K562 (cell line): ENCODE measurements around the gene NYNRIN. TPM values are rescaled to one million over a fixed set of nuclear protein-coding genes. Genes with fewer than 3 reads are reported as not detected.

Experiments
- DDX20 ChIP-seq: fragments of 450-650 bp; IDR thresholded peaks from 2 replicates; pipeline ENCODE4 v1.6.1; 2016; ENCODE audit warnings: missing genetic modification characterization, low read depth, mild to moderate bottlenecking, missing compliant biosample characterization, moderate library complexity
- E2F3 ChIP-seq: fragments of 250-450 bp; sonication (Bioruptor Pico); IDR thresholded peaks from 2 replicates; pipeline ENCODE4 v1.4.0; 2020; ENCODE audit warnings: mild to moderate bottlenecking
- FOXM1 ChIP-seq, 2 experiments: fragments of 450-650 bp in 1 of 2; sonication (generic) in 1 of 2; formaldehyde crosslinking in 1 of 2; IDR thresholded peaks; 2 replicates each; pipeline versions ENCODE4 v1.6.1 to v1.9.0; 2017 to 2022; ENCODE audit warnings: low read depth in 2 of 2, mild to moderate bottlenecking in 2 of 2, missing genetic modification reagents in 1 of 2, moderate library complexity in 1 of 2
- IRF2 ChIP-seq: sonication (generic); formaldehyde crosslinking; IDR thresholded peaks from 2 replicates; pipeline ENCODE4 v1.8.1; 2022; ENCODE audit warnings: mild to moderate bottlenecking, missing genetic modification reagents
- NCOA2 ChIP-seq, 2 experiments: fragments of 450-650 bp; IDR thresholded peaks; 2 replicates each; pipeline ENCODE4 v1.6.1; 2018; ENCODE audit warnings: mild to moderate bottlenecking in 2 of 2, moderate library complexity in 1 of 2; ENCODE audit not compliant: partially characterized antibody in 2 of 2
- PCBP1 ChIP-seq: fragments of 200-400 bp; formaldehyde crosslinking; IDR thresholded peaks from 2 replicates; pipeline ENCODE4 v1.6.1; 2018; ENCODE audit warnings: mild to moderate bottlenecking, low read depth, low read length; ENCODE audit not compliant: poor library complexity, severe bottlenecking
- THRAP3 ChIP-seq: fragments of 450-650 bp; IDR thresholded peaks from 2 replicates; pipeline ENCODE4 v1.6.1; 2016; ENCODE audit warnings: mild to moderate bottlenecking, inconsistent platforms, borderline replicate concordance
- polyA plus RNA-seq, 8 experiments: library from polyadenylated mRNA; depleted of rRNA in 4 of 8; stranded (reverse) in 5 of 8; unstranded in 3 of 8; fragments of >200 nt; fragmentation: Nextera tagmentation in 2 of 8; fragmentation: Illumina TruSeq in 1 of 8; extraction: Ambion mirVana in 2 of 8; extraction: Trizol in 1 of 8; gene quantifications; 2 replicates each; pipeline versions ENCODE4 v1.2.1 to v1.2.3, GENCODE V29; 2011 to 2014; ENCODE audit warnings: inconsistent platforms in 1 of 8, missing spikeins in 1 of 8
- total RNA-seq, 7 experiments: library from RNA; depleted of rRNA in 6 of 7; stranded (reverse); fragments of >200 nt in 6 of 7; fragmentation: Illumina TruSeq in 2 of 7; extraction: Trizol in 2 of 7; gene quantifications; 2 replicates each; pipeline versions ENCODE4 v1.2.1 to v1.2.3, GENCODE V29; 2011 to 2021; ENCODE audit warnings: low replicate concordance in 1 of 7
- TF ChIP-seq, protein P1 (sequence below): fragments of 250-450 bp; sonication (Bioruptor Pico); IDR thresholded peaks from 2 replicates; pipeline ENCODE4 v1.5.0; 2021; ENCODE audit warnings: mild to moderate bottlenecking, borderline replicate concordance
- TF ChIP-seq, protein P2 (sequence below): sonication (generic); formaldehyde crosslinking; IDR thresholded peaks from 2 replicates; pipeline ENCODE4 v1.8.1; 2023; ENCODE audit warnings: mild to moderate bottlenecking, missing genetic modification reagents

The NYNRIN gene
- total and polyA plus RNA-seq, 9 of the 15 experiments (the other 6 are each of a cell fraction or from before 2014, with no cell fraction given), result 0.04 to 1.2 (median 0.28) TPM

GRCh38 chr14:24349742-24350141, 49.1 kb upstream of the NYNRIN start (continued):
- TF ChIP-seq, protein P1, sequence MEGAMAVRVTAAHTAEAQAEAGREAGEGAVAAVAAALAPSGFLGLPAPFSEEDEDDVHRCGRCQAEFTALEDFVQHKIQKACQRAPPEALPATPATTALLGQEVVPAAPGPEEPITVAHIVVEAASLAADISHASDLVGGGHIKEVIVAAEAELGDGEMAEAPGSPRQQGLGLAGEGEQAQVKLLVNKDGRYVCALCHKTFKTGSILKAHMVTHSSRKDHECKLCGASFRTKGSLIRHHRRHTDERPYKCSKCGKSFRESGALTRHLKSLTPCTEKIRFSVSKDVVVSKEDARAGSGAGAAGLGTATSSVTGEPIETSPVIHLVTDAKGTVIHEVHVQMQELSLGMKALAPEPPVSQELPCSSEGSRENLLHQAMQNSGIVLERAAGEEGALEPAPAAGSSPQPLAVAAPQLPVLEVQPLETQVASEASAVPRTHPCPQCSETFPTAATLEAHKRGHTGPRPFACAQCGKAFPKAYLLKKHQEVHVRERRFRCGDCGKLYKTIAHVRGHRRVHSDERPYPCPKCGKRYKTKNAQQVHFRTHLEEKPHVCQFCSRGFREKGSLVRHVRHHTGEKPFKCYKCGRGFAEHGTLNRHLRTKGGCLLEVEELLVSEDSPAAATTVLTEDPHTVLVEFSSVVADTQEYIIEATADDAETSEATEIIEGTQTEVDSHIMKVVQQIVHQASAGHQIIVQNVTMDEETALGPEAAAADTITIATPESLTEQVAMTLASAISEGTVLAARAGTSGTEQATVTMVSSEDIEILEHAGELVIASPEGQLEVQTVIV, result no peak
- TF ChIP-seq, protein P2, sequence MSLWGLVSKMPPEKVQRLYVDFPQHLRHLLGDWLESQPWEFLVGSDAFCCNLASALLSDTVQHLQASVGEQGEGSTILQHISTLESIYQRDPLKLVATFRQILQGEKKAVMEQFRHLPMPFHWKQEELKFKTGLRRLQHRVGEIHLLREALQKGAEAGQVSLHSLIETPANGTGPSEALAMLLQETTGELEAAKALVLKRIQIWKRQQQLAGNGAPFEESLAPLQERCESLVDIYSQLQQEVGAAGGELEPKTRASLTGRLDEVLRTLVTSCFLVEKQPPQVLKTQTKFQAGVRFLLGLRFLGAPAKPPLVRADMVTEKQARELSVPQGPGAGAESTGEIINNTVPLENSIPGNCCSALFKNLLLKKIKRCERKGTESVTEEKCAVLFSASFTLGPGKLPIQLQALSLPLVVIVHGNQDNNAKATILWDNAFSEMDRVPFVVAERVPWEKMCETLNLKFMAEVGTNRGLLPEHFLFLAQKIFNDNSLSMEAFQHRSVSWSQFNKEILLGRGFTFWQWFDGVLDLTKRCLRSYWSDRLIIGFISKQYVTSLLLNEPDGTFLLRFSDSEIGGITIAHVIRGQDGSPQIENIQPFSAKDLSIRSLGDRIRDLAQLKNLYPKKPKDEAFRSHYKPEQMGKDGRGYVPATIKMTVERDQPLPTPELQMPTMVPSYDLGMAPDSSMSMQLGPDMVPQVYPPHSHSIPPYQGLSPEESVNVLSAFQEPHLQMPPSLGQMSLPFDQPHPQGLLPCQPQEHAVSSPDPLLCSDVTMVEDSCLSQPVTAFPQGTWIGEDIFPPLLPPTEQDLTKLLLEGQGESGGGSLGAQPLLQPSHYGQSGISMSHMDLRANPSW (CRISPR knock-in tag), result no peak
- TF ChIP-seq FOXM1 (IDR thresholded peaks at IDR 0.05; ENCODE audit: low read depth), result no peak
- TF ChIP-seq FOXM1 (CRISPR knock-in tag; IDR thresholded peaks at IDR 0.05; ENCODE audit: low read depth), result no peak
- no peak for TF ChIP-seq IRF2 (CRISPR knock-in tag)
- TF ChIP-seq E2F3, result no peak
- TF ChIP-seq DDX20 (tag), result no peak
- no peak for TF ChIP-seq THRAP3
- no peak for TF ChIP-seq PCBP1
- TF ChIP-seq NCOA2 (IDR thresholded peaks at IDR 0.05; ENCODE audit: partially characterized antibody in 2 of 2), result no peak
